H4 (cell line): ENCODE data around the gene SPOPL. TPM values are rescaled to one million over a fixed set of nuclear protein-coding genes. Genes with fewer than 3 reads are reported as not detected.
"Not testable (repeated sequence)": the region's sequence is repeated elsewhere in the genome, so short reads cannot be mapped to it uniquely, and the experiment has no call there.

Experiments used
- DNase-seq: peaks from one replicate; pipeline ENCODE4 v3.0.0-alpha.2; 2015; ENCODE audit warnings: low spot score
- total RNA-seq: library from RNA; depleted of rRNA; stranded (reverse); fragments of >200 nt; shearing (Covaris generic); gene quantifications from 2 replicates; pipeline ENCODE4 v1.2.3, GENCODE V29; 2014

SPOPL gene
- total RNA-seq, 1 experiment from 2014 or later = 7.7 TPM

- not testable (repeated sequence) for DNase-seq
Measured at GRCh38 chr2:138523673-138524042, 22.1 kb downstream of the SPOPL start.

DNA sequence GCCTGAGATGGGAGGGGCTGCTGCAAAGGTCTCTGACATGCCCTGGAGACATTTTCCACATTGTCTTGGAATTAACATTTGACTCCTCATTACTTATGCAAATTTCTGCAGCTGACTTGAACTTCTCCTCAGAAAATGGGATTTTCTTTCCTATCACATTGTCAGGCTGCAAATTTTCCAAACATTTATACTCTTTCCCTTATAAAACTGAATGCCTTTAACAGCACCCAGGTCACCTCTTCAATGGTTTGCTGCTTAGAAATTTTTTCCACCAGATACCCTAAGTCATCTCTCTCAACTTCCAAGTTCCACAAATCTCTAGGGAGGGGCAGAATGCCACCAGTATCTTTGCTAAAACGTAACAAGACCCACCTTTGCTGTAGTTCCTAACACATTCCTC lies 22.8 kb downstream of the SPOPL start:
- not testable (repeated sequence) for DNase-seq

DNA sequence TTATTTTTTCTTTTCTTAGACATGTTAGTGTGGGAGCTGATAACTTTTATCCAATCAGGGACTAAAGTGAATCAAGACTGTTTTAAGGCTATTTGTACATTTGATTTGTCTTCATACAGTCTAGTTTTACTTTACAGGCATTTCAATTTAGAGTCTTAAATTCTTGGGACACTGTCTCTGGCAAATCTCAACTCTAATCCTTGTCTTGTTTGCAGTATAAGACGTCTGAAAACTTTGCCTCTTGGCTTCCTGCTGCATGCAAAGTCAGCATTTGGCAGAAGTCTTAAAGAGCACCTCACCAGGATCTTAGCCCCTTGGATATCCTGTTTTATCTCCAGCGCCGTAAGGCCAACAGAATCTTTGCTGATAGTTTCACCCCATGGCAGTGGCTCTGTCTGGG lies 30.3 kb downstream of the SPOPL start:
- DNase-seq = no peak

- DNase-seq = no peak
Measured at GRCh38 chr2:138534791-138535190, 33.2 kb downstream of the SPOPL start.

- no peak for DNase-seq
Measured at GRCh38 chr2:138536302-138536701, 34.7 kb downstream of the SPOPL start.

GRCh38 chr2:138536740-138537139 lies 35.2 kb downstream of the SPOPL start:
- DNase-seq = no peak

DNA sequence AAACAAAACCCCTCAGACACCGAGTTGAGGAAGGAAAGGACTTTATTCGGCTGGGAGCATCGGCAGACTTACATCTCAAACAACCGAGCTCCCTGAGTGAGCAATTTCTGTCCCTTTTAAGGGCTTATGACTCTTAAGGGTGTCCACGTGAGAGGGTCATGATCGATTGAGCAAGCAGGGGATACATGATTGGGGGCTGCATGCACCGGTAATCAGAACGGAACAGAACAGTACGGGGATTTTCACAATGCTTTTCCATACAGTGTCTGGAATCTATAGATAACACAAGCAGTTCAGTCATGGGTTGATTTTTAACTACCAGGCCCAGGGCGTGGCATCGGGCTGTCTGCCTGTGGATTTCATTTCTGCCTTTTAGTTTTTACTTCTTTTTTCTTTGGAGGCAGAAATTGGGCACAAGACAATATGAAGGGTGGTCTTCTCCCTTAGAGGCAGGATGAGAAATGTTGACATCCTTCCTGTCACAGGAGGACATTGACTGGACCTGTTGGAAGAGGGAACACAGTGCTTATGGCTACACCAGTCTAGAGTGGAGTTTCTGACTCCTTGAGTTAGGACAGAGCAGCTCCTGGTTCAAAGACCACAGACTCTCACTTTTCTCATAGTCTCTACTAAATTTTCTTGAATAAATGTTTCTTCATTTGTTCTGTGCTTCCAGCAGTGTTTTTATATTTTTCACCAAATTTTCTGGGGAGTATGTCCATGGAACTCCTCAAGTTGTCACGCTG lies 35.8 kb downstream of the SPOPL start:
- no peak for DNase-seq

DNA sequence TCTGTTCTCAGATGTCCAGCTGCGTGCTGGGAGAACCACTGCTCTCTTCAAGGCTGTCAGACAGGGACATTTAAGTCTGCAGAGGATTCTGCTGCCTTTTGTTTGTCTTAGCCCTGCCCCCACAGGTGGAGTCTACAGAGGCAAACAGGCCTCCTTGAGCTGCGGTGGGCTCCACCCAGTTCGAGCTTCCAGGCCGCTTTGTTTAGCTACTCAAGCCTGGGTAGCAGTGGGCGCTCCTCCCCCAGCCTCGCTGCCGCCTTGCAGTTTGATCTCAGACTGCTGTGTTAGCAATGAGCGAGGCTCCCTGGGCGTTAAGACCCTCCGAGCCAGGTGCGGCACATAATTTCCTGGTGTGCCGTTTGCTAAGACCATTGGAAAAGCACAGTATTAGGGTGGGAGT lies 42.6 kb downstream of the SPOPL start:
- DNase-seq = not testable (repeated sequence)

DNA sequence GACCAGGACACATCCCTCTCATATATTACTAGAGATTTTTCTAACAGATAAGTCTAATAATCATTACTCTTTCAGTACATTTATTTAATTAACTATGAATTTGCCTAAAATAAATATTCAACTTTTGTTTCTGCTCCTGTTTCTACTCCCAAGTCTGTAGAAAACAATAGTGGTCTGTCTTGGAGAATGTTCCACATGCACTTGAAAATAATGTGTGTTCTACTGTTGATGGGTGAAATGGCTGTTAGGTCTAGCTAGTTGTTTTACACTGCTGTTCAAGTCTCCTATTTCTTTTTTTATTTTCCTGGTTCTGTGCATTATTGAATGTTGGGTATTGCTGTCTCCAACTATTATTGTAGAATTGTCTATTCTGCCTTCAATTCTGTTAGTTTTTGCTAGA lies 47.2 kb downstream of the SPOPL start:
- no peak for DNase-seq

DNA sequence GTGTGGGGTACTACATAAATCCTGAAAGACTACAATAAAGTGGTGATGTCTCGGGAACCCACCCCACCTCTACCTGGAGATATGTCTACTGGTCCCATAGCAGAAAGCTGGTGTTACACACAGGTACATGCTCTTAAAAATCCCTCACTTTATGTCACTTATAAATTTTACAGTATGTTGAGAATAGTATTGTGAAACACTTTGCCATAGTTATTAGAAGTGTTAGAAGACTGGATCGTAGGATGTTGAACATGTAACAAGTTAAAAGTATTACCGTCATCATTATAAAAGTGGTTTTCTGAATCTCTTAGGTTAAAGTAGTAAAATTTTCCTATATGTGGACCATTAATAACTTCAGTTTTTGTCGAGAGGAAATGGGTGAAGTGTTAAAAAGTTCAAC lies 48.6 kb downstream of the SPOPL start:
- no peak for DNase-seq

GRCh38 chr2:138550670-138551287 lies 49.2 kb downstream of the SPOPL start:
- DNase-seq = no peak

DNA sequence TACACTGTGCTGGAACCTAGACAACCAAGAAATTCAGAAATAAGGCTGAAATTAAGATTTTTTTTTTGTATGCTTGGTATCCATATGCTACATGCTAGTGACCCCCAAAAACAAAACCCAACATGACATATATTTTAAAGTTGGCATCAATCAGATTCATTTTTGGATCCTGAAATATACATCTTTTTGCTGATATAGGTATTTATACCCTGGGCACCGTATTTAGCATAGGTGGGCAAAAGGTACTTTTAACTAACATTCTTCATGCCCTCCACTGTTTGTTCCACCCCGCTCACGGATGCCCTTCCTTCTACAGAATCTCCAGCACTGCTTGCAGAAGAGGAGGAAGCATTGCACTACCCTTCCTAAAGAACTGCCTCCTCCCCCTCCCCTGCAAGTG lies 52.6 kb downstream of the SPOPL start:
- DNase-seq = no peak

- DNase-seq = no peak
Measured at GRCh38 chr2:138559641-138560040, 58.1 kb downstream of the SPOPL start.

DNA sequence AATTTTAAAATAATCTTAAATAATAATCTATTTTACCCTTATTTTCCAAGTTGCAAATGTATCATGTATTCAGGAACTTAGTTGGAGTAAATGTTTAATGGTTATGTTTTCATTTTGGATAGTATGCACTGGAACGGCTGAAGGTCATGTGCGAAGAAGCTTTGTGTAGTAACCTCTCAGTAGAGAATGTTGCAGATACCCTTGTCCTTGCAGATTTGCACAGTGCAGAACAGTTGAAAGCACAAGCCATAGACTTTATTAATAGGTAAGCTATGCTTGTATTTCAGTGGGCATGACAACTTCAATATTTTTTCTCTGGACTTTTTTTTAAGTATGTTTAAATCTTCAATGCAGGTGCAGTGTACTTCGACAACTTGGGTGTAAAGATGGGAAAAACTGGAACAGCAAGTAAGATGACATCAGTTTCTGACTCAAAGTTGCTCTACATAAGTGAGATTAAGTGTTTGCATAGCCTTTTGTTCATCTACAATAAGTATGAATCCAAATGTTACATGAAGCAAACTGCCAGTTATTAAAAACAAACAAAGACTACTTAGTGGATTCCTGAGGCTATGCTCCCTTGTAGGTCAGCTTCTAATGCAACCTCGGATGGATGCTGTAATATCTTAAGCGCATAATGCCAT lies 63.1 kb downstream of the SPOPL start:
- no peak for DNase-seq

- DNase-seq = no peak
Measured at GRCh38 chr2:138565230-138565598, 63.6 kb downstream of the SPOPL start.

- DNase-seq = no peak
Measured at GRCh38 chr2:138572318-138572717, 70.7 kb downstream of the SPOPL start.

GRCh38 chr2:138577066-138577465 lies 75.5 kb downstream of the SPOPL start:
- DNase-seq = no peak

DNA sequence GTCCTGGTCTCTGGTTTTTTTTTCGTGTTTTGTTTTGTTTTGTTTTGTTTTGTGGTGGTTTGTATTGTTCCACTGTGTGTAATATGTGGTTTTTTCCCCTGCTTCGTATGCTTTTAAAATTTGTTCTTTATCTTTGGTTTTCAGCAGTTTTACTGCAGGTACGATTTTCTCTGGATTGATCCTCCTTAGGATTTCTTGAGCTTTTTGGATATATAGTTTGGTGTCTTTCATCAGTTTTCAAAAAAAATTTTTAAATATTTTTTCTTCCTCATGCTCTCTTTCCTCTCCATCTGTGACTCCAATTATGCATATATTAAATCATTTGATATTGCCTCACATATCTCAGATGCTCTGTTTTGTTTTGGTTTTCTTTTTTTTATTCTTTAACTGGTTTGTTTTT lies 78.0 kb downstream of the SPOPL start:
- DNase-seq = no peak

DNA sequence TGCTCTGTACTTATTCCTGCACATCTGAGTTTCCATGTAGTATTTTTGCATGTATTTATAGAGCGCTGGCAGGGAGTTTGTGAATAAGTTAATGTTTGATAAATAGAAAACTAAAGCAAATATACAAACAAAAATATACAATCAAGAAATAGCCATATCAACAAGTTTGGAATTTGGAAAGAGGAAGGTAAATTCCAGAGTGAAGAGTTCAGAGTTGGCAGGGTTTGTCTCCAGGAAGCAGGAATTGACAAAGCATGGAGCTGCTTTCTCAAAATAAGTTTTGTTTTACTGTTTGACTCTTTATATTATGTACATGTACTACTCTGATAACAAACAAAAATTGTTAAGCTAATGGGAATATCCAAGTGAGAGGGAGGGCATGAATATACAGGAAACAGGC lies 80.3 kb downstream of the SPOPL start:
- DNase-seq = no peak

DNA sequence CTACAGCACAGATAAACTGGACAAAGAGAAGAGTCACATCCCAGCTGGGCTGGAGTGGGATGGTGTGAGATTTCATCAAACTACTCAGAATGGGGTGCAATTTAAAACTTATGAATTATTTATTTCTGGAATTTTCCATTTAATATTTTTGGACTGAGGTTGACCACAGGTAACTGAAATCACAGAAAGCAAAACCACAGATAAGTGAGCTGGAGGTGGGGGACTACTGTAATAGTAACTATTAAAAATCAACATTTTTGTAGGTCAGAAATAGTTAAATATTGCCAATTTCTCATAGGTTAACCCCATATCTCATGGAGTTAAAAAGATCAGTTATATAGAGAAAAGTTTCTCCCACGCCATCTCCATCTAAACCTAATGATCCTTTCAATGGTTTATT lies 88.1 kb downstream of the SPOPL start:
- no peak for DNase-seq

DNA sequence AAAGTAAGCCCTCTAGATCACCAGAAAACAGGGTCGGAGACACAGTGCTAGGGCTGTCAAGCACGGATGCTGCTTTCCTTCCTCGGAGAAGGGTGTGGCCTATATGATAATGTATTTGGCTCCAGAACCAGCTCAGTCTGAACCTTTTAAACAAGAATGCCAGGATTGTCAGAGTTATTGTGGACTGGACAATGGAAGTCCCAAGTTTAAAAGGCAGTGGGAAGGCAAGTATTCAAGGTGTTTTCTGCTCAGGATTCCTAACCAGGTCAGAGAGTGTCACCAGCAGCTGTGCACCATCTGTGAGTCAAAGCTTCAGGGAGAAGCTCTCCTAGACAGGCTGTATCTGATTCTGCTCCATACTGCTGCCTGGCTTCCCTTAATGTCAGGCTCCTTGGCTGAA lies 94.8 kb downstream of the SPOPL start:
- DNase-seq = no peak

GRCh38 chr2:138600732-138601457 lies 99.3 kb downstream of the SPOPL start:
- DNase-seq = no peak
